Breast epithelium (tissue), 3 donors: ENCODE measurements around the gene JCHAIN.

Experiments used
- POLR2A ChIP-seq: fragments of 450-650 bp; IDR thresholded peaks from one replicate; pipeline ENCODE4 v1.6.1; 2016; ENCODE audit warnings: antibody characterized with exemption, mild to moderate bottlenecking, moderate library complexity
- TF ChIP-seq, protein P1 (sequence below), 3 donors: fragments of 450-650 bp; IDR thresholded peaks; one replicate each; pipeline ENCODE4 v1.5.1; 2016 to 2017; ENCODE audit warnings: antibody characterized with exemption in 3 of 3, mild to moderate bottlenecking in 3 of 3, moderate library complexity in 3 of 3

DNA sequence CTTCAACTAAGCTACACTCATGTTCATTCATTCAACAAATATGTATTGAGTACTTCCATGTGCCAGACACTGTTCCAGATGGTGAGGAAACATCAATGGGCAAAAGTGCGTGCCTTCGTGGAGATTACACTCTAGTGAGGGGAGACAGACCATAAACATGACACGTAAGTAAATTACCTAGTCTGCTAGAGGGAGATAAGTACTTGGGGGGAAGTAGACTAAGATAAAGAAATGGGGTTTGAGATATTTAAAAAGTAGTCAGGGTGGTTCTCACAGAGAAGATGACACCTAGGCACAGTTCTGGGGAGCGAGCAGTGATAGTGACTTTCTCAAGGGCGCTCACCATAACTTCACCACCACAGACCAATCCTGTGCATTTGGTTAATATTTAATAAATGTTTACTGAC is 11.7 kb downstream of the JCHAIN start:
- TF ChIP-seq POLR2A = no peak
- TF ChIP-seq, protein P1, sequence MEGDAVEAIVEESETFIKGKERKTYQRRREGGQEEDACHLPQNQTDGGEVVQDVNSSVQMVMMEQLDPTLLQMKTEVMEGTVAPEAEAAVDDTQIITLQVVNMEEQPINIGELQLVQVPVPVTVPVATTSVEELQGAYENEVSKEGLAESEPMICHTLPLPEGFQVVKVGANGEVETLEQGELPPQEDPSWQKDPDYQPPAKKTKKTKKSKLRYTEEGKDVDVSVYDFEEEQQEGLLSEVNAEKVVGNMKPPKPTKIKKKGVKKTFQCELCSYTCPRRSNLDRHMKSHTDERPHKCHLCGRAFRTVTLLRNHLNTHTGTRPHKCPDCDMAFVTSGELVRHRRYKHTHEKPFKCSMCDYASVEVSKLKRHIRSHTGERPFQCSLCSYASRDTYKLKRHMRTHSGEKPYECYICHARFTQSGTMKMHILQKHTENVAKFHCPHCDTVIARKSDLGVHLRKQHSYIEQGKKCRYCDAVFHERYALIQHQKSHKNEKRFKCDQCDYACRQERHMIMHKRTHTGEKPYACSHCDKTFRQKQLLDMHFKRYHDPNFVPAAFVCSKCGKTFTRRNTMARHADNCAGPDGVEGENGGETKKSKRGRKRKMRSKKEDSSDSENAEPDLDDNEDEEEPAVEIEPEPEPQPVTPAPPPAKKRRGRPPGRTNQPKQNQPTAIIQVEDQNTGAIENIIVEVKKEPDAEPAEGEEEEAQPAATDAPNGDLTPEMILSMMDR (IDR thresholded peaks at IDR 0.05) = no peak
